NCI-H2029 (cell line): ENCODE results near the gene TMBIM4.

ENCODE experiments used
- DNase-seq: peaks from one replicate; lab custom pipeline; 2025; lab: John Stamatoyannopoulos, UW

TMBIM4 gene

DNA sequence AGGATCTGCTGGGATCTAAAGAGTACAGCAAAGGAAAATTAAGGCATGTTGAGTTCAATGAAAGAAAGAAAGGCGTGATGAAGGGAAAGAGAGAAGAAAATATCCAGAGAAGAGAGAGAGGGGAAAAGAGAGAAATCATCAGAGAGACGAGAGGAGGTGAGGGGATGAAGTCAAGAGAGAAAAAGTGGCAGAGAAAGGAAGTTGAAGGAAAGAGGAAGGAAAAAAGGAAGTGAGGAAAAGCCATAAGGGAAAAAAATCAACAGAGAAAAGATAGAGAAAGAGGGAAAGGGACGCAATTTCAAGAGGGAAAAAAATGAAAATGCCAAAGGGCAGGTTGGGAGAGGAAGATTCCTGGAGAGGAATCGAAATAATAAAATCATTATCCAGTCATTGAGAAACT is 79.6 kb downstream of the TMBIM4 start:
- DNase-seq: no peak

GRCh38 chr12:66087365-66087943 is 82.3 kb downstream of the TMBIM4 start:
- DNase-seq: peak; percentile 5

DNA sequence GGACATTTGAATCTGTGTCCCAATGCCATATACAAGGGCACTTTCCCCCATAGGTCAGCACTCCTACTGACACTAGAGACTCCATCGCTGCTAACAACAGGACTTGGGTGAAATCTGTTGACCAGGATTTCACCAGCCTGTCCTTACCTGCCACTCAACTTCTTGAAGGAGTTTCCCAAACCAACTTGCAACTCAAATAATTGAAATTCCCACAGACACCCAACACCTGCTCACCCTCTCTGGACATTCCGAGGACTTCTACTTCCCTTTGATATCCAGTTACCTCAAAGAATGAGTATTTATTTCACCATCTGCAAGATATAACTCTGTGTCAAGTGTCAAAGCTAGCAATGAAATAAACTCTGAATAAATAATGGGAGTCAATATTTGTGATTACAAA is 83.8 kb downstream of the TMBIM4 start:
- DNase-seq: no peak
